ENCODE measurements around the gene MRFAP1L1. TPM values are rescaled to one million over a fixed set of nuclear protein-coding genes. Genes with fewer than 3 reads are reported as not detected.

MRFAP1L1 gene
- total RNA-seq, 1 experiment from 2014 or later = 57.7 TPM

DNA sequence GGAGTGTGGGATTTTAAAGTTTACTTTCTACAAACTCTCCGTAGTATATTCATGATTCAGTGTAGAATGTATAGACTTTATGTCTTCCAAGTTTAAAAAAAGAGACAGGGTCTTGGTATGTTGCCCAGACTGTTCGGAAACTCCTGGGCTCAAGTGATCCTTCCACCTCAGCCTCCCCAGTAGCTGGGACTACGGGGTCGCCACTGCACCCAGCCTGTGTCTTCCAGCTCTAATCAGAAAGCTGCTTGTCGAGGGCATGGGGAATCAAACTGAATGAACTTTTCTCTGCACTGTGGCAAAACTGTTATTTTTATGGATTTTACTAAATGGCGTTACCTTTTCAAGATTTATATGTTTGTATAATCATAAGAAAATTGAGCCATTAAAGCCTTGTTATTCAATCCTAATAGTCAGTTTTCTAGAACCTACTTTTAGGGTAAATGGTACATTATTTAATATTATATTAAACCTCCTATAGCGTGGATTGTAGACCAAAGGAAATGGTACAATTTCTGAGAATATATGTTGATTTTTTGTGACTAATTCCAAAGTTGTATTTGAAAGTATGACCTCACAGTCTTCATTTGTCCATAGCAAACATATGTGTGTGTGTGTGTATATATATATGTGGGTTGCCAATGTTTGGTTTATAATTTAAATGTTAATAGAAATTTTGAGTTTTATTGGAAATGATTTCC is 7.4 kb upstream of the MRFAP1L1 start:
- Mint-ChIP-seq H3K4me3 (peak overlapping the region; percentile 84 to 88), H3K4me1 (peaks cover 9 to 23% of the 10 kb centered on the region in 2 experiments), H3K36me3 (ENCODE audit: insufficient read depth in 1 of 3, low read depth in 3 of 3) (peaks cover 2 to 3% (median 3%) of the 10 kb centered on the region in 3 experiments; a peak in 3 of 7 replicates), H3K27me3 (ENCODE audit: low read depth) (peaks cover 30% of the 10 kb centered on the region), H3K27ac (0 out of 7 replicates have a peak overlapping the region, but pooled peaks of 1 of the 3 experiments have one; percentile 22), H3K9me3 (peaks cover 2 to 3% of the 10 kb centered on the region in 2 experiments; a peak in 2 of 5 replicates)
- TF ChIP-seq, protein P1, sequence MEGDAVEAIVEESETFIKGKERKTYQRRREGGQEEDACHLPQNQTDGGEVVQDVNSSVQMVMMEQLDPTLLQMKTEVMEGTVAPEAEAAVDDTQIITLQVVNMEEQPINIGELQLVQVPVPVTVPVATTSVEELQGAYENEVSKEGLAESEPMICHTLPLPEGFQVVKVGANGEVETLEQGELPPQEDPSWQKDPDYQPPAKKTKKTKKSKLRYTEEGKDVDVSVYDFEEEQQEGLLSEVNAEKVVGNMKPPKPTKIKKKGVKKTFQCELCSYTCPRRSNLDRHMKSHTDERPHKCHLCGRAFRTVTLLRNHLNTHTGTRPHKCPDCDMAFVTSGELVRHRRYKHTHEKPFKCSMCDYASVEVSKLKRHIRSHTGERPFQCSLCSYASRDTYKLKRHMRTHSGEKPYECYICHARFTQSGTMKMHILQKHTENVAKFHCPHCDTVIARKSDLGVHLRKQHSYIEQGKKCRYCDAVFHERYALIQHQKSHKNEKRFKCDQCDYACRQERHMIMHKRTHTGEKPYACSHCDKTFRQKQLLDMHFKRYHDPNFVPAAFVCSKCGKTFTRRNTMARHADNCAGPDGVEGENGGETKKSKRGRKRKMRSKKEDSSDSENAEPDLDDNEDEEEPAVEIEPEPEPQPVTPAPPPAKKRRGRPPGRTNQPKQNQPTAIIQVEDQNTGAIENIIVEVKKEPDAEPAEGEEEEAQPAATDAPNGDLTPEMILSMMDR (conservative IDR thresholded peaks at IDR 0.05) = no peak
- no peaks in the 10 kb centered on the region for H4K20me1 ChIP-seq (ENCODE audit: control insufficient read depth, insufficient read depth, insufficient read length)
- H2BK5ac ChIP-seq (ENCODE audit: insufficient read length, low read length) = no peak overlapping the region
- H3K14ac ChIP-seq (ENCODE audit: insufficient read depth, low read length) = no peak overlapping the region
- H3K27me3 ChIP-seq (ENCODE audit: insufficient read depth, low read length) = peaks cover 2% of the 10 kb centered on the region
- no peak overlapping the region for H4K8ac ChIP-seq (replicated peaks; ENCODE audit: insufficient read length, low read depth, low read length)
- no peak overlapping the region for H3T11ph ChIP-seq (ENCODE audit: low read length)
- H4K5ac ChIP-seq (ENCODE audit: insufficient read length, low read depth, low read length) = no peak overlapping the region
- peaks cover 9% of the 10 kb centered on the region for H3K23me2 ChIP-seq (ENCODE audit: insufficient read length, low read depth, low read length, poor library complexity, severe bottlenecking)
- H3K79me1 ChIP-seq (ENCODE audit: insufficient read depth, low read depth, low read length, poor library complexity, severe bottlenecking) = no peaks in the 10 kb centered on the region
- no peak overlapping the region for H3K18ac ChIP-seq (ENCODE audit: insufficient read length, low read depth, low read length)
- no peak overlapping the region for H2BK12ac ChIP-seq (ENCODE audit: insufficient read length, low read depth, low read length)
- no peaks in the 10 kb centered on the region for H3K9me3 ChIP-seq (ENCODE audit: control insufficient read depth, low read depth, low read length)
- peaks cover 8% of the 10 kb centered on the region; the same call in 1 of the 2 replicates for H3K79me2 ChIP-seq (ENCODE audit: insufficient read depth, low read length)
- H3K9ac ChIP-seq (ENCODE audit: extremely low read depth, insufficient read length, low read length) = peak overlapping the region; percentile 84
- WGBS (ENCODE audit: extremely low coverage, insufficient read length, low lambda C conversion rate) = no CpG with 5 or more reads among the region's 7 CpGs
- H2AFZ ChIP-seq (ENCODE audit: low read length) = no peak overlapping the region
- no peak for DNase-seq
- H2BK20ac ChIP-seq (ENCODE audit: low read depth, low read length, poor library complexity, severe bottlenecking) = no peak overlapping the region
- no peak overlapping the region for H2BK120ac ChIP-seq (ENCODE audit: low read depth, low read length, poor library complexity, severe bottlenecking)
- no peak overlapping the region for H4K91ac ChIP-seq (ENCODE audit: insufficient read length, low read depth, low read length)
- H3K23ac ChIP-seq (ENCODE audit: insufficient read length, low read depth, low read length) = no peak overlapping the region
- H3K4ac ChIP-seq (ENCODE audit: low read depth, low read length) = no peak overlapping the region
- no peak overlapping the region for H2AK5ac ChIP-seq (ENCODE audit: insufficient read length, low read length)
- no peak overlapping the region for H3K56ac ChIP-seq (ENCODE audit: insufficient read length, low read depth, low read length)
- peak overlapping the region; percentile 57 for H3K4me2 ChIP-seq (ENCODE audit: insufficient read depth, insufficient read length, low read length)
- H3K4me1 ChIP-seq (ENCODE audit: insufficient read depth, low read length) = peaks cover 2% of the 10 kb centered on the region; the same call in 1 of the 2 replicates
- H3K27ac ChIP-seq (ENCODE audit: insufficient read length, low read depth, low read length) = no peak overlapping the region
- H2BK15ac ChIP-seq (ENCODE audit: low read depth, low read length) = no peak overlapping the region
